ENCODE results near the gene SLC5A11. TPM values are rescaled to one million over a fixed set of nuclear protein-coding genes. Genes with fewer than 3 reads are reported as not detected.
A peak's percentile ranks its signal among the peaks of the same experiment; 100 is the strongest.

Gene SLC5A11
- total and polyA plus RNA-seq, 2 of the 13 experiments (the other 11 are each of a cell fraction or from before 2014, with no cell fraction given), result 1.2 to 3.3 TPM

GRCh38 chr16:24858219-24859041 lies 12.7 kb downstream of the SLC5A11 start (continued):
- TF ChIP-seq RAD21 (CRISPR knock-in tag; IDR thresholded peaks at IDR 0.05) (peak; percentile 26; the same call in 1 of the 2 replicates), REXO4 (CRISPR knock-in tag; IDR thresholded peaks at IDR 0.05; ENCODE audit: borderline replicate concordance) (no peak), LCORL (IDR thresholded peaks at IDR 0.05) (no peak), LCORL (CRISPR knock-in tag; IDR thresholded peaks at IDR 0.05) (peak; percentile 50; the same call in 1 of the 2 replicates), ZNF775 (CRISPR knock-in tag; IDR thresholded peaks at IDR 0.05; ENCODE audit: borderline replicate concordance) (peak; percentile 91; the same call in 1 of the 2 replicates), NAIF1 (CRISPR knock-in tag; IDR thresholded peaks at IDR 0.05; ENCODE audit: borderline replicate concordance) (no peak), AKNA (CRISPR knock-in tag; IDR thresholded peaks at IDR 0.05; ENCODE audit: borderline replicate concordance) (0 out of 2 replicates have a peak, but pooled peaks have one; percentile 60), EZH2 (conservative IDR thresholded peaks at IDR 0.05; ENCODE audit: low read depth, low read length) (no peak), HMGXB4 (CRISPR knock-in tag; IDR thresholded peaks at IDR 0.05; ENCODE audit: borderline replicate concordance in 1 of 2, low read depth in 1 of 2) (peak in 1 of 2 experiments; percentile 78; a peak in 2 of 4 replicates), ZBTB21 (CRISPR knock-in tag; IDR thresholded peaks at IDR 0.05) (peak; percentile 70; the same call in 1 of the 2 replicates), TBP (CRISPR knock-in tag; IDR thresholded peaks at IDR 0.05) (no peak), RAD51 (IDR thresholded peaks at IDR 0.05; ENCODE audit: borderline replicate concordance) (no peak), ISL2 (CRISPR knock-in tag; IDR thresholded peaks at IDR 0.05) (peak; percentile 57; the same call in 1 of the 2 replicates), SNRNP70 (IDR thresholded peaks at IDR 0.05; ENCODE audit: low read depth, low read length) (no peak), ZNF570 (CRISPR knock-in tag; IDR thresholded peaks at IDR 0.05; ENCODE audit: borderline replicate concordance) (0 out of 2 replicates have a peak, but pooled peaks have one; percentile 35), ZNF713 (CRISPR knock-in tag; IDR thresholded peaks at IDR 0.05) (no peak), ZSCAN30 (CRISPR knock-in tag; IDR thresholded peaks at IDR 0.05) (no peak; the same call in 1 of the 2 replicates), LBX2 (CRISPR knock-in tag; IDR thresholded peaks at IDR 0.05; ENCODE audit: borderline replicate concordance) (peak; percentile 69; the same call in 1 of the 2 replicates), KLF16 (CRISPR knock-in tag; IDR thresholded peaks at IDR 0.05) (peak in 1 of 2 experiments; percentile 98; a peak in 2 of 4 replicates), HNF4A (CRISPR knock-in tag; IDR thresholded peaks at IDR 0.05) (no peak), ZNF839 (CRISPR knock-in tag; IDR thresholded peaks at IDR 0.05; ENCODE audit: borderline replicate concordance) (peak; percentile 84; the same call in 1 of the 2 replicates), ZNF207 (IDR thresholded peaks at IDR 0.05; ENCODE audit: borderline replicate concordance) (no peak)

All from HepG2 (cell line).